Measurements from ENCODE around the gene EPB41L3. TPM values are rescaled to one million over a fixed set of nuclear protein-coding genes. Genes with fewer than 3 reads are reported as not detected.

EPB41L3 gene
- total and polyA plus RNA-seq, 10 of the 15 experiments (the other 5 are each of a cell fraction or from before 2014, with no cell fraction given): 0.11 to 0.69 (median 0.23) TPM; not detected in 6

DNA sequence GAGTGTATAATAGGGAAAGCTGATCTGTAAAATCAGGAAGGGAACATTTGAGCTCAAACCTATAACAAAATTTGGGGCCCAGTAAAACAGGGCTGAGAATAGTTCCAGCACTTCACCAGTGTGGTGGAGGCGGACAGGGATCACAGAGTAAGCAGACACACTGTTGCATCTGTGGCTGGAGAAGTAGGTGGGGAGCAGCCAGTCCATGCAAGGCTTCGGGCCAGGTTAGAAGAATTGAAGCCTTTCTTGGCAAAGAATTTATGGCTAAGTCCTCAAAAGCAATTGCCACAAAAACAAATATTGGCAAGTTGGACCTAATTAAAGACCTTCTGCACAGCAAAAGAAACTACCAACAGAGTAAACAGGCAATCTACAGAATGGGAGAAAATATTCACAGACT lies 154.4 kb downstream of the EPB41L3 start:
- no peak overlapping the region for H2AFZ ChIP-seq (ENCODE audit: control insufficient read depth, low read depth, low read length)
- intact Hi-C loops (cut with micrococcal nuclease; ENCODE audit: unreplicated experiment): no loop called here
- H3K27me3 ChIP-seq (replicated peaks in 1 of 2; ENCODE audit: control insufficient read depth in 2 of 2, insufficient read depth in 2 of 2, low read length in 1 of 2): no peaks in the 10 kb centered on the region
- H3K27ac ChIP-seq (ENCODE audit: control insufficient read depth, insufficient read depth): no peak overlapping the region
- no peaks in the 10 kb centered on the region for H3K79me2 ChIP-seq (ENCODE audit: control insufficient read depth, insufficient read depth, low read length)
- TF ChIP-seq RFX5 (IDR thresholded peaks at IDR 0.05; ENCODE audit: low read depth, low read length) (no peak), NR2F1 (conservative IDR thresholded peaks at IDR 0.05) (no peak), CHD2 (IDR thresholded peaks at IDR 0.05; ENCODE audit: borderline replicate concordance, low read depth, low read length) (no peak), TAF1 (IDR thresholded peaks at IDR 0.05; ENCODE audit: borderline replicate concordance, low read depth, low read length) (no peak), IRF4 (IDR thresholded peaks at IDR 0.05; ENCODE audit: low read depth, low read length) (no peak), YBX1 (IDR thresholded peaks at IDR 0.05) (no peak), EZH2 (IDR thresholded peaks at IDR 0.05; ENCODE audit: borderline replicate concordance, control insufficient read depth, low read depth, low read length) (no peak)
- TF ChIP-seq, protein P1, sequence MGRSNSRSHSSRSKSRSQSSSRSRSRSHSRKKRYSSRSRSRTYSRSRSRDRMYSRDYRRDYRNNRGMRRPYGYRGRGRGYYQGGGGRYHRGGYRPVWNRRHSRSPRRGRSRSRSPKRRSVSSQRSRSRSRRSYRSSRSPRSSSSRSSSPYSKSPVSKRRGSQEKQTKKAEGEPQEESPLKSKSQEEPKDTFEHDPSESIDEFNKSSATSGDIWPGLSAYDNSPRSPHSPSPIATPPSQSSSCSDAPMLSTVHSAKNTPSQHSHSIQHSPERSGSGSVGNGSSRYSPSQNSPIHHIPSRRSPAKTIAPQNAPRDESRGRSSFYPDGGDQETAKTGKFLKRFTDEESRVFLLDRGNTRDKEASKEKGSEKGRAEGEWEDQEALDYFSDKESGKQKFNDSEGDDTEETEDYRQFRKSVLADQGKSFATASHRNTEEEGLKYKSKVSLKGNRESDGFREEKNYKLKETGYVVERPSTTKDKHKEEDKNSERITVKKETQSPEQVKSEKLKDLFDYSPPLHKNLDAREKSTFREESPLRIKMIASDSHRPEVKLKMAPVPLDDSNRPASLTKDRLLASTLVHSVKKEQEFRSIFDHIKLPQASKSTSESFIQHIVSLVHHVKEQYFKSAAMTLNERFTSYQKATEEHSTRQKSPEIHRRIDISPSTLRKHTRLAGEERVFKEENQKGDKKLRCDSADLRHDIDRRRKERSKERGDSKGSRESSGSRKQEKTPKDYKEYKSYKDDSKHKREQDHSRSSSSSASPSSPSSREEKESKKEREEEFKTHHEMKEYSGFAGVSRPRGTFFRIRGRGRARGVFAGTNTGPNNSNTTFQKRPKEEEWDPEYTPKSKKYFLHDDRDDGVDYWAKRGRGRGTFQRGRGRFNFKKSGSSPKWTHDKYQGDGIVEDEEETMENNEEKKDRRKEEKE (IDR thresholded peaks at IDR 0.05): no peak
- ChIA-PET SMC1A (ENCODE audit: uncharacterized antibody, unreplicated experiment) (no interaction called here), POLR2A (interaction anchor here (0.6 kb wide), 1 partner anchor 423 kb away, joined by 5 read pairs; no protein-coding TSS in a partner anchor), RAD21 (ENCODE audit: unreplicated experiment) (no interaction called here), CTCF (no interaction called here)
- no peak overlapping the region for H3K4me2 ChIP-seq (ENCODE audit: control insufficient read depth, insufficient read depth)
- BruUV-seq (replicated peaks): no TSS peak
- no peaks in the 10 kb centered on the region for H3K4me1 ChIP-seq (ENCODE audit: control insufficient read depth, insufficient read depth, low read length)
- in situ Hi-C loops (cut with MboI): no loop called here
- no peak for DNase-seq (ENCODE audit: low read depth, low spot score)
- no peak for ATAC-seq
- H3K36me3 ChIP-seq (ENCODE audit: control insufficient read depth in 2 of 2, insufficient read depth in 2 of 2, low read length in 1 of 2): no peaks in the 10 kb centered on the region
- H3K9me3 ChIP-seq (replicated peaks; ENCODE audit: control insufficient read depth, insufficient read depth, low read length): no peaks in the 10 kb centered on the region
- H3K9ac ChIP-seq (ENCODE audit: control insufficient read depth, insufficient read depth, low read length): no peak overlapping the region
- no peak overlapping the region for H3K4me3 ChIP-seq
- FAIRE-seq: no peak
- no peaks in the 10 kb centered on the region for H4K20me1 ChIP-seq (ENCODE audit: control insufficient read depth, insufficient read depth)
- WGBS (ENCODE audit: insufficient coverage, insufficient replicate concordance, low lambda C conversion rate, missing lambda C conversion rate): 0% methylated on average over 2 of the region's 2 CpGs

Data from GM12878 (cell line).